Fibroblast of the aortic adventitia (primary cell): Measurements from ENCODE around the gene ESYT2. TPM values are rescaled to one million over a fixed set of nuclear protein-coding genes. Genes with fewer than 3 reads are reported as not detected.
"Not testable (repeated sequence)": the region's sequence is repeated elsewhere in the genome, so short reads cannot be mapped to it uniquely, and the experiment has no call there.

Experiments
- DNase-seq: peaks from one replicate; pipeline ENCODE4 v3.0.0-alpha.2; 2010; ENCODE audit warnings: low read depth
- H3K4me3 ChIP-seq: 2 replicates; pipeline ENCODE4 v1.5.1; 2011; ENCODE audit warnings: low read depth, mild to moderate bottlenecking, control low read depth, low read length, moderate library complexity
- total RNA-seq: library from RNA; depleted of rRNA; stranded (reverse); fragments of >200 nt; gene quantifications from 2 replicates; pipeline ENCODE4 v1.2.3, GENCODE V29; 2012; ENCODE audit warnings: low replicate concordance
- TF ChIP-seq, protein P1 (sequence below): IDR thresholded peaks from 2 replicates; pipeline ENCODE4 v1.5.1; 2011; ENCODE audit warnings: mild to moderate bottlenecking, low read length, control low read depth, inconsistent platforms; ENCODE audit not compliant: insufficient read depth

ESYT2 gene
- total RNA-seq, 1 donor = 105 TPM

DNA sequence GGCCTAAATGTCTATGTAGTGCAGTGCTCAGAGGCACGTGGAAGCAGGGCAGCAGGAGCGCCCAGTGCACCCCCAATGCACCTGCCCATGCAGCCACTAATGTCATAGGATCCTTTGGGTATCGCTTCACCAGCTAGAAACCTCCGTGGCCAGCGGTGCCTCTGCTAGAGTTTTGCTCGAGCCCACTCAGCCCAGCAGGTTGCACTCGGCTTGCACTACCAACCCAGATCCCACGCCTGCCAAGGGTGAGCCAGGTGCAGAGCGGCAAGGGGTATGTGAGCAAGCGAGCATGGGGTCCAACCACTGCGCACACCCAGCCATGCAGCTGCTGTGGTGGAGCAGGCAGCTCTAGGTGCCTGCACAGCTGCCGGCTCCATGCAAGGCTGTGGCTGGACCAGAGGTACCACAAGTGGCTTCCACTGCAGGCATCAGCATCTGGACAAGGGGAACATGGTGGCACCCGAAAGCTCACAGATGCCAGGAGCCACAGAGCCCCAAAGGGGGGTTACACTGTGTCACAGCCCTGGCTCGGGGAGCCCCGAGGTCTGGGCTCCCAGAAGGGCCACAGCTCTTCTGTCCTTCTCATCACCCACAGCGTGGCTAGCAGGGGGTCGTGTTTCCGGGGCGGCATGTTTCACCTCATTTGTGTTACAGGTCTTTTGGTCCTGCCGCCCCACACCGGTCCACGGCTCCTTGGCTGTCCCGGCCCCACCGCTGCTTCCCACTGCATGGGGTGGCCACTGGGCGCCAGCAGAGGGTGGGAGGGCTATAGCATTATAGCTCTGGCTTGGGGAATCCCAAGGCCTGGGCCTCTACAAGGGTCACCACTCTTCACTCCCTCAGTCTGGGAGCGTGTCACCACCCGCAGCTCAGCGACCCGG is 122.4 kb downstream of the ESYT2 start:
- H3K4me3 ChIP-seq = no peak overlapping the region
- no peak for DNase-seq
- TF ChIP-seq, protein P1, sequence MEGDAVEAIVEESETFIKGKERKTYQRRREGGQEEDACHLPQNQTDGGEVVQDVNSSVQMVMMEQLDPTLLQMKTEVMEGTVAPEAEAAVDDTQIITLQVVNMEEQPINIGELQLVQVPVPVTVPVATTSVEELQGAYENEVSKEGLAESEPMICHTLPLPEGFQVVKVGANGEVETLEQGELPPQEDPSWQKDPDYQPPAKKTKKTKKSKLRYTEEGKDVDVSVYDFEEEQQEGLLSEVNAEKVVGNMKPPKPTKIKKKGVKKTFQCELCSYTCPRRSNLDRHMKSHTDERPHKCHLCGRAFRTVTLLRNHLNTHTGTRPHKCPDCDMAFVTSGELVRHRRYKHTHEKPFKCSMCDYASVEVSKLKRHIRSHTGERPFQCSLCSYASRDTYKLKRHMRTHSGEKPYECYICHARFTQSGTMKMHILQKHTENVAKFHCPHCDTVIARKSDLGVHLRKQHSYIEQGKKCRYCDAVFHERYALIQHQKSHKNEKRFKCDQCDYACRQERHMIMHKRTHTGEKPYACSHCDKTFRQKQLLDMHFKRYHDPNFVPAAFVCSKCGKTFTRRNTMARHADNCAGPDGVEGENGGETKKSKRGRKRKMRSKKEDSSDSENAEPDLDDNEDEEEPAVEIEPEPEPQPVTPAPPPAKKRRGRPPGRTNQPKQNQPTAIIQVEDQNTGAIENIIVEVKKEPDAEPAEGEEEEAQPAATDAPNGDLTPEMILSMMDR = no peak

DNA sequence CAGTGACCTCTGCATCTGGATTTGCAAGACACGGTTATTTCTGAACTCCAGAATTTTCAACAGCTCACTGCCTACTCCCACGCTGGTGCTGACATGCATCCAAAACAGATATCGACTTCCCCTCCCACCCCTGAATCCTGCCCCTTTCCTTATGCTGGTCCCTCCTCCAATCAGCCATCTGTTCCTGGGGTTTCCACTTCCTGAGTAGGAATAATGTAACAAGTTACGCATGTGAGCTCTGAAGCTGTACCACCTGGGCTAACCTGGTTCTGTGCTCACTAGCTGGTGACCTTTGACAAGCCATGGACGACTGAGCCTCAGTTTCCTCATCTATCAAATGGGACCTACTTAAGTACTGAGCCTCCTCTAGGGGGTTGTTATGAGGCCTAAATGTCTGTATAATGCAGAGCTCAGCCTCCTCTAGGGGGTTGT is 123.0 kb downstream of the ESYT2 start:
- H3K4me3 ChIP-seq = no peak overlapping the region
- no peak for DNase-seq
- TF ChIP-seq, protein P1 = no peak

DNA sequence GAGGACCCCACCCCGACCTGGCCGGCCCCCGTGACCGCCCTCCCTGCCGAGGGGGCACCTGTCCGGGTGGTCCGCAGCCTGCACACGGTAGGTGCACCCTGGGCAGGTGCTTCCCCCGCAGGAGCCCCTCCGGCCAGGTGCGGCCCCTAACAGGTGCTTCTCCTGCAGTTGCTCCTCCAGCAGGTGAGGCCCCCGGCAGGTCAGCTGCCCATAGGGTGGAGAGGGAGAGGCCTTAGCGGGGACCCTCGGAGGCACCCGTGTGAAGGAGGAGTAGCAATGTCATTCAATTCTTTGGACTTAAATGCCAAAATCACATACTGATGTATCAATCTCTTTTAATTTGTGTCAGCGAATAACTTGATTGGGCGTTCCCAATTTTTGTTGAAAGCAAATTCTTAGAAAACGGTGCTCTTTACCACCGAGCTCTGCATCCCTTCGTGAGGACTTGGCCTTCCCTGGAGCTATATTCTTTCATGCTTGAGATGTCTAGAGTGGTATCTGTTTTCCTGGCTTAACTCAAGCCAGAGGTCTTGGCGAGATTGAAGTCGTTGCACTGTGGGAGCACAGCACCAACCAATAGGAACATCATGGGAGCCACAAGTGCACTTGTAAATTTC is 124.0 kb downstream of the ESYT2 start:
- TF ChIP-seq, protein P1 = no peak
- peak overlapping the region; percentile 75 for H3K4me3 ChIP-seq
- DNase-seq = peak; percentile 27

DNA sequence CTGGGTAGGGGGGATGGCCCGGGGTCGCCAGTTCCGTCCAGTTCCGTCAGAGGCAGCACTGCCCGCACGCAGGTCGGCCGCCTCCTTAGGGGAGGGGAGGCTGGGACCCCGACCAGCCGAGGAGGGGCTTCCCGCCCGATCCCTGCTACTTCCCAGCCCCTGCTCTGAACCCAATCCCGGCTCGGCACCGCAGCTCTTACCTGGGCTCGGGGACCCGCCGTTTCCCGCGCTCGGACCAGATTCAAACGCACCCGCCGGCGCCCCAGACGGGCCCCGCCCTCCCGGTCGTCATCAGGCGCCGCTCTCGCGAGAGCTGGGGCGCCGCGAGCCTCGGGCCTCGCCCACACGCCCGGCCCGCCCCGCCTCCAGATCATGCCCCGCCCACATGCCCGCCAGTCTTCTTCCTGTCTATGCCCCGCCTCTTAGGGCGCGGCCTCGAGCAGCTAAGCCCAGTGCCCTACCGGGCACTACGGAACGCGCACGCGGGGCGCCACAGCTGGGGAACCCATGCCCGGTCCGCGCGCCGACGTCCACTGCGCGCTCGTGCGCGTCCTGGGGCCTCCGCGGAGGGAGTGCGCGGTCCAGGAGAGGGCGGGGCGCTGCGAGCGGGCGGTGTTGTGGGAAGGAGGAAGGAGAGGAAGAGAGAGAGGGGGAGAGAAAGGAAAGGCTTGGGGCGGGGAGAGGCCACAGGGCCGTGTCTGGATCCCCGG is 124.6 kb downstream of the ESYT2 start, which contains the start of gene NCAPG2:
Gene NCAPG2, minus strand, starts transcription at position 281 of the 710 bp plus-strand sequence. CDS start 2,905 bp downstream, outside the sequence.
- DNase-seq = peak; percentile 96
- peak within 1 kb of the TSS; percentile 95 for H3K4me3 ChIP-seq
- TF ChIP-seq, protein P1 = peak; percentile 41

GRCh38 chr7:158703679-158704523 is 125.4 kb downstream of the ESYT2 start:
- not testable (repeated sequence) for DNase-seq
- H3K4me3 ChIP-seq = peak overlapping the region; percentile 95

DNA sequence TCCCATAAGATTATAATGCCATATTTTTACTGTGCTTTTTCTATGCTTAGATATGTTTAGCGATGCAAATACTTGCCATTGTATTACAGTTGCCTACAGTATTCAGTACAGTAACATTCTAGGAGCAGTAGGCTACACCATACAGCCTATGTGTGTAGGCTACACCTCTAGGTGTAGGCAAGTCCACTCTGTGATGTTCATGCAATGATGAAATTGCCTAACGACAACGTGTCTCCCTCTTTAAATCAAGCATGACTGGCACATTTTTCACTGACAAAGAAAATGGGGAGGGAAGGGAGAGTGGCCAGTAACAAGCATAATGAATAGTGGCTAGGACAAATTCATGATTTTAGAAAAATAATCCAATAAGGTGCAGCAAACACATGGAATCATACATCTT is 126.4 kb downstream of the ESYT2 start:
- H3K4me3 ChIP-seq = no peak overlapping the region
- TF ChIP-seq, protein P1 = no peak
- no peak for DNase-seq
